K562 (cell line): ENCODE results near the gene EME1. TPM values are rescaled to one million over a fixed set of nuclear protein-coding genes. Genes with fewer than 3 reads are reported as not detected.

Source experiments
- ATAC-seq: fragments of 200-7000 bp; cut with Tn5 transposase; 3 replicates; pipeline ENCODE4 v1.9.1; 2020; ENCODE audit warnings: moderate library complexity
- BruUV-seq: library from RNA; stranded (reverse); fragments of 400-500 nt; replicated peaks from 2 replicates; lab custom pipeline; 2021; lab: Mats Ljungman, UMichigan
- CTCF ChIA-PET: fragments of 300-600 bp; formaldehyde crosslinking; extraction: SDS; loops from one replicate; lab custom pipeline; 2021; ENCODE audit warnings: low intra/inter-chr PET ratio; lab: Yijun Ruan, JAX
- POLR2A ChIA-PET: fragments of 300-600, 350-650 bp; sonication (Branson Sonifier 250); formaldehyde crosslinking; extraction: SDS; loops from one replicate; lab custom pipeline; 2021; ENCODE audit warnings: antibody characterized with exemption, inconsistent platforms; lab: Yijun Ruan, JAX
- DNase-seq, 4 experiments: peaks; one replicate each; pipeline versions ENCODE4 v3.0.0 to v3.0.0-alpha.2; 2011 to 2018; ENCODE audit warnings: low spot score in 3 of 4, mixed read lengths in 3 of 4; ENCODE audit errors: extremely low read depth in 1 of 4
- FAIRE-seq: peaks from 2 replicates; lab custom pipeline; 2011; peaks lifted over from hg19 to GRCh38; lab: Jason Lieb, UNC
- H2AFZ ChIP-seq: 2 replicates; pipeline ENCODE4 v1.6.0; 2011; ENCODE audit warnings: low read depth, low read length, control low read depth, inconsistent platforms
- H3K27ac ChIP-seq: fragments of 200-600 bp; 3 replicates; pipeline ENCODE4 v1.8.0; 2011; ENCODE audit warnings: low read depth, mild to moderate bottlenecking, control low read depth, inconsistent platforms, low read length, moderate library complexity, mixed read lengths; ENCODE audit errors: extremely low read depth
- H3K27me3 ChIP-seq, 2 experiments: fragments of 300-600 bp in 1 of 2; 2 replicates in 1 of 2; 3 replicates in 1 of 2; pipeline versions ENCODE4 v1.6.0 to v1.8.0; 2011; ENCODE audit warnings: inconsistent platforms in 2 of 2, low read length in 2 of 2, mild to moderate bottlenecking in 1 of 2, mixed read lengths in 1 of 2, moderate library complexity in 1 of 2; ENCODE audit not compliant: control insufficient read depth in 2 of 2, insufficient read depth in 2 of 2
- H3K36me3 ChIP-seq: fragments of 300-600 bp; 3 replicates; pipeline ENCODE4 v1.8.0; 2011; ENCODE audit warnings: mild to moderate bottlenecking, low read length, inconsistent platforms; ENCODE audit not compliant: control insufficient read depth, insufficient read depth
- H3K4me1 ChIP-seq, 2 experiments: fragments of 200-600 bp in 1 of 2; replicated peaks in 1 of 2; 2 replicates in 1 of 2; 3 replicates in 1 of 2; pipeline versions ENCODE4 v1.5.1 to v1.8.0; 2011; ENCODE audit warnings: inconsistent platforms in 2 of 2, low read length in 2 of 2, mild to moderate bottlenecking in 1 of 2, mixed read lengths in 1 of 2, moderate library complexity in 1 of 2; ENCODE audit not compliant: control insufficient read depth in 2 of 2, insufficient read depth in 2 of 2
- H3K4me2 ChIP-seq: 2 replicates; pipeline ENCODE4 v1.6.1; 2011; ENCODE audit warnings: low read length, control low read depth, inconsistent platforms, mixed read lengths; ENCODE audit not compliant: insufficient read depth
- H3K4me3 ChIP-seq: fragments of 200-600 bp; sonication (generic), shearing (Covaris generic); 2 replicates; pipeline ENCODE4 v1.5.1; 2016; ENCODE audit warnings: control low read depth, inconsistent platforms
- H3K79me2 ChIP-seq: fragments of 200-600 bp; 3 replicates; pipeline ENCODE4 v1.8.0; 2011; ENCODE audit warnings: low read length, inconsistent platforms; ENCODE audit not compliant: control insufficient read depth, insufficient read depth
- H3K9ac ChIP-seq, 2 experiments: 2 replicates each; pipeline versions ENCODE4 v1.6.0 to v1.6.1; 2011; ENCODE audit warnings: low read depth in 2 of 2, low read length in 2 of 2, control low read depth in 1 of 2, inconsistent platforms in 1 of 2, mild to moderate bottlenecking in 1 of 2, mixed read lengths in 1 of 2; ENCODE audit not compliant: insufficient read depth in 1 of 2
- H3K9me1 ChIP-seq: one replicate; pipeline ENCODE4 v1.6.0; 2011; ENCODE audit warnings: inconsistent platforms, mild to moderate bottlenecking, low read length, moderate library complexity; ENCODE audit not compliant: control insufficient read depth, insufficient read depth
- H3K9me3 ChIP-seq: replicated peaks from 2 replicates; pipeline ENCODE4 v1.5.1; 2011; ENCODE audit warnings: low read depth, low read length, inconsistent platforms; ENCODE audit not compliant: control insufficient read depth, insufficient read depth
- H4K20me1 ChIP-seq: replicated peaks from 2 replicates; pipeline ENCODE4 v1.6.1; 2011; ENCODE audit warnings: low read length, inconsistent platforms, mixed read lengths; ENCODE audit not compliant: control insufficient read depth, insufficient read depth
- C11orf30 ChIP-seq: fragments of 450-650 bp; IDR thresholded peaks from 2 replicates; pipeline ENCODE4 v1.6.1; 2016; ENCODE audit warnings: low read depth, mild to moderate bottlenecking
- EGR1 ChIP-seq: fragments of 450-650 bp; conservative IDR thresholded peaks from 2 replicates; pipeline ENCODE4 v1.6.1; 2017; ENCODE audit warnings: mild to moderate bottlenecking
- KDM5B ChIP-seq: fragments of 200-600 bp; sonication (generic); IDR thresholded peaks from 2 replicates; pipeline ENCODE4 v1.6.1; 2012; ENCODE audit warnings: low read depth, mild to moderate bottlenecking, moderate library complexity, low read length, control low read depth, inconsistent platforms; ENCODE audit not compliant: insufficient replicate concordance
- MAZ ChIP-seq, 2 experiments: fragments of 450-650 bp in 1 of 2; sonication (generic) in 1 of 2; formaldehyde crosslinking; IDR thresholded peaks in 1 of 2; conservative IDR thresholded peaks in 1 of 2; 2 replicates each; pipeline versions ENCODE4 v1.4.0 to v1.5.0; 2020; ENCODE audit warnings: mild to moderate bottlenecking in 1 of 2, missing genetic modification reagents in 1 of 2
- NKRF ChIP-seq: fragments of 450-650 bp; IDR thresholded peaks from 2 replicates; pipeline ENCODE4 v1.6.1; 2016; ENCODE audit warnings: borderline replicate concordance
- PHF8 ChIP-seq: fragments of 200-600 bp; sonication (generic); IDR thresholded peaks from 2 replicates; pipeline ENCODE4 v1.6.1; 2012; ENCODE audit warnings: mixed run types, mild to moderate bottlenecking, inconsistent platforms, low read length, moderate library complexity, borderline replicate concordance
- SMARCE1 ChIP-seq: fragments of 450-650 bp; IDR thresholded peaks from 2 replicates; pipeline ENCODE4 v1.7.1; 2016; ENCODE audit warnings: mild to moderate bottlenecking
- ZBTB7A ChIP-seq: IDR thresholded peaks from 2 replicates; pipeline ENCODE4 v1.6.1; 2011; ENCODE audit warnings: low read depth, mild to moderate bottlenecking, low read length, moderate library complexity, borderline replicate concordance; ENCODE audit not compliant: control insufficient read depth
- ZFX ChIP-seq: sonication (generic); formaldehyde crosslinking; IDR thresholded peaks from 2 replicates; pipeline ENCODE4 v1.8.0; 2022; ENCODE audit warnings: mild to moderate bottlenecking, missing genetic modification reagents, moderate library complexity
- ZNF197 ChIP-seq: fragments of 200-800 bp; sonication (Bioruptor generic); IDR thresholded peaks from 2 replicates; pipeline ENCODE4 v1.6.1; 2016; ENCODE audit warnings: low read depth, missing genetic modification characterization, missing compliant biosample characterization
- ZNF589 ChIP-seq: fragments of 200-800 bp; sonication (Bioruptor generic); IDR thresholded peaks from 2 replicates; pipeline ENCODE4 v1.6.1; 2016; ENCODE audit warnings: low read depth, missing genetic modification characterization, missing compliant biosample characterization
- WGBS: fragments of 100-300 bp; shearing (Covaris generic); methylation state at CpG from one replicate; pipeline ENCODE4 v1.1.6; 2016; ENCODE audit warnings: low coverage, mixed read lengths; ENCODE audit not compliant: insufficient coverage; ENCODE audit errors: missing lambda C conversion rate; 5-methylcytosine and 5-hydroxymethylcytosine counted together
- in situ Hi-C: fragments of 300-500 bp; cut with MboI; formaldehyde crosslinking; loops from 4 replicates; pipeline ENCODE4 v1.15.0; 2018; ENCODE audit warnings: inconsistent platforms, mixed read lengths
- intact Hi-C: fragments of 100-400 bp; cut with micrococcal nuclease; formaldehyde crosslinking; loops from 2 replicates; pipeline ENCODE4 v1.14.2; 2022
- polyA plus RNA-seq, 8 experiments: library from polyadenylated mRNA; depleted of rRNA in 4 of 8; stranded (reverse) in 5 of 8; unstranded in 3 of 8; fragments of >200 nt; fragmentation: Nextera tagmentation in 2 of 8; fragmentation: Illumina TruSeq in 1 of 8; extraction: Ambion mirVana in 2 of 8; extraction: Trizol in 1 of 8; gene quantifications; 2 replicates each; pipeline versions ENCODE4 v1.2.1 to v1.2.3, GENCODE V29; 2011 to 2014; ENCODE audit warnings: inconsistent platforms in 1 of 8, missing spikeins in 1 of 8
- total RNA-seq, 7 experiments: library from RNA; depleted of rRNA in 6 of 7; stranded (reverse); fragments of >200 nt in 6 of 7; fragmentation: Illumina TruSeq in 2 of 7; extraction: Trizol in 2 of 7; gene quantifications; 2 replicates each; pipeline versions ENCODE4 v1.2.1 to v1.2.3, GENCODE V29; 2011 to 2021; ENCODE audit warnings: low replicate concordance in 1 of 7

EME1 gene
- total and polyA plus RNA-seq, 9 of the 15 experiments (the other 6 are each of a cell fraction or from before 2014, with no cell fraction given) = 14.6 to 44.1 (median 24.0) TPM

GRCh38 chr17:50346313-50347116, 26.5 kb upstream of the EME1 start:
- Histone ChIP-seq H3K79me2 (peaks cover 18% of the 10 kb centered on the region), H3K27me3 (no peaks in the 10 kb centered on the region), H3K36me3 (no peaks in the 10 kb centered on the region), H3K4me3 (peak overlapping the region; percentile 81), H3K4me2 (peak overlapping the region; percentile 88), H3K4me1 (peaks cover 8 to 29% of the 10 kb centered on the region in 2 experiments; a peak in 4 of 5 replicates), H4K20me1 (no peaks in the 10 kb centered on the region; the same call in 1 of the 2 replicates), H3K27ac (peak overlapping the region; percentile 66), H3K9ac (peak overlapping the region; percentile 65 to 94), H3K9me3 (peaks cover 6% of the 10 kb centered on the region), H2AFZ (peak overlapping the region; percentile 89), H3K9me1 (peaks cover 3% of the 10 kb centered on the region)
- ChIA-PET CTCF (no interaction called here), POLR2A (interaction anchor here (0.6 to 1.2 kb wide), 7 partner anchors 9 to 1072 kb away, joined by 3 to 6 read pairs (median 3); no protein-coding TSS in a partner anchor)
- WGBS = 2% methylated on average over 23 of the region's 57 CpGs
- FAIRE-seq (no peak), ATAC-seq (peak; percentile 66), DNase-seq (peak; percentile 56 to 75 (median 68))
- intact Hi-C loops = no loop called here
- in situ Hi-C loops = no loop called here
- BruUV-seq = TSS peak; percentile 45
- TF ChIP-seq C11orf30 = no peak
- peak; percentile 58 for TF ChIP-seq ZFX (CRISPR knock-in tag)
- peak; percentile 86 for TF ChIP-seq EGR1
- peak; percentile 33; the same call in 1 of the 2 replicates for TF ChIP-seq SMARCE1
- peak; percentile 73 for TF ChIP-seq ZBTB7A
- peak; percentile 9; the same call in 1 of the 2 replicates for TF ChIP-seq PHF8
- 0 out of 2 replicates have a peak, but pooled peaks have one; percentile 66 for TF ChIP-seq ZNF197 (CRISPR knock-in tag)
- TF ChIP-seq MAZ (CRISPR knock-in tag; conservative IDR thresholded peaks at IDR 0.05 in 1 of 2, IDR thresholded peaks at IDR 0.05 in 1 of 2) = peak; percentile 44 to 71; a peak in 1 of 4 replicates
- peak; percentile 37 for TF ChIP-seq KDM5B
- 0 out of 2 replicates have a peak, but pooled peaks have one; percentile 39 for TF ChIP-seq NKRF
- 0 out of 2 replicates have a peak, but pooled peaks have one; percentile 0 for TF ChIP-seq ZNF589 (CRISPR knock-in tag)
